Measurements from ENCODE around the gene EFNB3. TPM values are rescaled to one million over a fixed set of nuclear protein-coding genes. Genes with fewer than 3 reads are reported as not detected.

EFNB3 gene
- 15.7 TPM for polyA plus RNA-seq (2013, experiment 1 of 2; ENCODE audit: insufficient read length)
- polyA plus RNA-seq (2013, experiment 2 of 2; ENCODE audit: insufficient read length), result 15.0 TPM

- DNase-seq, result peak; percentile 55
These were observed at the start of gene EFNB3 for GRCh38 chr17:7704601-7705268. EFNB3 (plus strand) TSS chr17:7705202; CDS start chr17:7705599, 397 bp downstream.

GRCh38 chr17:7655541-7655840 lies 49.5 kb upstream of the EFNB3 start:
- no peak for DNase-seq

GRCh38 chr17:7656958-7657609 lies 47.9 kb upstream of the EFNB3 start:
- no peak for DNase-seq

GRCh38 chr17:7667656-7668406 lies 37.2 kb upstream of the EFNB3 start:
- no peak for DNase-seq

- no peak for DNase-seq
These were observed 36.5 kb upstream of the EFNB3 start for GRCh38 chr17:7668482-7668881.

GRCh38 chr17:7673239-7673638 lies 31.8 kb upstream of the EFNB3 start:
- no peak for DNase-seq

GRCh38 chr17:7674934-7675333 lies 30.1 kb upstream of the EFNB3 start:
- DNase-seq, result no peak

GRCh38 chr17:7676533-7676932 lies 28.5 kb upstream of the EFNB3 start:
- no peak for DNase-seq

- DNase-seq, result no peak
These were observed 27.5 kb upstream of the EFNB3 start for GRCh38 chr17:7677388-7678067.

GRCh38 chr17:7684851-7685532 lies 20.0 kb upstream of the EFNB3 start:
- DNase-seq, result no peak

GRCh38 chr17:7685533-7686221 lies 19.3 kb upstream of the EFNB3 start:
- DNase-seq, result peak; percentile 94

- peak; percentile 87 for DNase-seq
These were observed 18.6 kb upstream of the EFNB3 start for GRCh38 chr17:7686222-7687071.

- DNase-seq, result peak; percentile 95
These were observed 17.7 kb upstream of the EFNB3 start, which contains the start of gene TP53 for GRCh38 chr17:7687072-7687907. TP53 (minus strand) TSS chr17:7687490; CDS start chr17:7676594, 10,896 bp downstream.

- DNase-seq, result peak; percentile 99
These were observed 16.8 kb upstream of the EFNB3 start, which contains the start of gene WRAP53 for GRCh38 chr17:7687908-7688807. WRAP53 (plus strand) TSS chr17:7688477; CDS start chr17:7688649, 172 bp downstream.

GRCh38 chr17:7688808-7689316 lies 16.1 kb upstream of the EFNB3 start:
- DNase-seq, result no peak

GRCh38 chr17:7695586-7695985 lies 9.4 kb upstream of the EFNB3 start:
- no peak for DNase-seq

- DNase-seq, result no peak
These were observed 7.0 kb upstream of the EFNB3 start for GRCh38 chr17:7697828-7698588.
